Measurements from ENCODE around the gene PAX7.

The PAX7 gene

DNA sequence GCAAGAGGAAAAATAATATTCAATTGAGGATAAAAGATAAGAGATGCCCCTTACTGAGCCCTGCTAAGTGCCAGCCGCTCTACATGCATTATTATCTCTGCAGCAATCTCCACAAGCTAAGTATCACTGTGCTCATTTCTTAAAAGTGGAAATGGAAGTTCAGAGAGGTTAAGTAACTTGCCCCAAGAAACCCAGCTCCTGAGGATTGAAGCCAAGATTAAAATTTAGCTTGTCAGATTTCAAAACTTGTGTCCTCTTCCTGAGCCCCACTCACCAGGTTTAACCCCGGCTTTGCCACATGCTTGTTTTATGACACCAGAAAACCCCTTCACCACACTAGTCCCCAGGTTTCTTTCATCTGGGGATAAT, 11.2 kb upstream of the PAX7 start:
- DNase-seq, result no peak

GRCh38 chr1:18628511-18628910, 2.1 kb upstream of the PAX7 start:
- DNase-seq, result no peak

DNA sequence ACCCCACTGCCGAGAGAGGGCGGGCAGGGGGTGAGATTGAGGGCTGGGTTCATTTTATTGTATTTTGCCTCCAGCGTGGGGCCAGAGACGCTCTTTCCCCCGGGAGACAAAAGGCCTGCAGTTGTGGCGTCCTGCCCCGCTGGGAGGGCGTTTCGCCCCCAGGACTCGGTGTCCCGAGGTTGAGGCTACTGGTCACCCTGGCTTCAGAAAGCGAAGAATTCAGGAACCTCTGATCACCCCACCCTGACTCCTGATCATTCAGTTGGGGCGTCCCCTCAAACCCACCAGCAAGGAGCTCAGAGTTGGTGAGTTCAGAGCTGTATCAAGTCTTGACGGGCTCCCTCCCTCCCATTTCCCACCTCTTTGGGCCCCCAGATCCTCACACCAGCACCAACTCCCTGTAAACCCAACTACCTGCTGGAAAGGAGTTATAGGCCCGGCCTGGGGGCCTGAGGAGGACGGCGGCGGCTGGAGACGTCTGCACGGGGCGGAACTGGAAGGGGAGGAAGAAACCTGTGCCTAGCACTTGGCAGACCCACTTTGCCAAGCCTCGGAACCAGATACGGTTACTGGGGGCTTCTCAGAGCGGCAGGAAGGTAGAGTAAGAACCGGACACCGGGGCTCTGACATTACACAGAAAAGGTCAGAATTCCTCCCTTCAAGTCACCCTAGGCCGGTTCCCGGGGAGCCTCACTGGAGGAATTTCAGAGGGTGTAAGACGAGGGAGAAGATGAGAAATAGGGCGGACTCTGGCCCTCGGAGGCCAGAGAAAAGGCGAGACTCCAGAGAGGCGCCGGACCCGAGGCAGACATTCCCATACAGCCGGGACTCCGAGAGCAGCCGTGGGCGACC, 761 bp upstream of the PAX7 start:
- DNase-seq, result no peak

- no peak for DNase-seq
Measured at GRCh38 chr1:18631496-18632217, 1.0 kb downstream of the PAX7 start.

DNA sequence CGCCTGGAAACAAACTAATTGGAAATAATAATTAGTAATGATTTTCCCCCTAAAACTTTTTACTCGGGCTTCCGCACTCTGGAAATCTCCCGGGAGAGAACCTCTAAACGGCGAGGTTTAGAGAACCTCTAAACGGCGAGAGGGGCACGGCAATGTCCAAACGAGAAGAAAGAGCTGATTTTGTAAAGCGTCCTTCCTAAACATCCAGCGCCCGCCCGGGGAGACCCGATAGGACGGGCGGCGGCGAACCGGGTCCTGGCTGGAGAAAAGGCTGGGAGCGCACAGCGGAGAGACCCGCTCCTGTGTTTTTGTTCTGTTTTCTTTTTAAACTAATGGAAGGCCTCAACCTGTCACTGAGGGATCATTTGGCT, 1.6 kb downstream of the PAX7 start:
- no peak for DNase-seq

GRCh38 chr1:18632783-18633421, 2.3 kb downstream of the PAX7 start:
- no peak for DNase-seq

DNA sequence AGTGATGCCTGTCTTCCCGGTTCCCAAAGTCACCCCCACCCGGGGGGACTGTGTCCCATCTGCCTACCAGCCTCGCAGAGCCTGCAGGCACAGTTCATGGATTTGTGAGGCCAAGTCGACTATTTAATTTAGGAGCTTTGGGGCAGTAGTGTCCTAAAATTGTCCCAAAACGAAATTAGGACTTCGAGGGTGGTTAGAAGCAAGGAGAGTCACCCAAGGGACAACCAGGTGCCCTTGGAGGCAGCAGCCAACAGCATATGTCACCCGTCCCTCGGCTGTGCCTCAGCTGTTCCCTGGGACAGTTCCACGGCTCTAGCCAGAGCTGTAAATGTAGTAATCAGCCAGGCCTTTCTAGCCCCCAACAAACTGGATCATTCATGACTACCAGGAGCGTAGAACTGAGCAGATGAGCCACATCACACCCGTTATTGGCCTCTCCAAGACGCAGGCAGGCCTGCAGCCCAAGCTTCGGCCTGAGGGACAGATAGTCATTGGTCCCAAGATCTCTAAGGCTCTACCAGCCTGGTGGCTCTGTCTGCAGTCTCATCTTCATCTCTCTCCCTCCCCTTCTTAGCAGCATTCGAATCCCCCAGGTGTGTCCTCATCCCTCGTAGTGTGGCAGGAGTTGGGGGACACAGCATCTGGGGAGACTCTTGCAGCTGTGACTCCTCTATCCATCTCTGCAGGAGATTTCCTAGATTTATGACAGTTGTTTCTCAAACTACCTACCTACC, 2.9 kb downstream of the PAX7 start:
- DNase-seq, result no peak

GRCh38 chr1:18634276-18634675, 3.6 kb downstream of the PAX7 start:
- DNase-seq, result no peak

DNA sequence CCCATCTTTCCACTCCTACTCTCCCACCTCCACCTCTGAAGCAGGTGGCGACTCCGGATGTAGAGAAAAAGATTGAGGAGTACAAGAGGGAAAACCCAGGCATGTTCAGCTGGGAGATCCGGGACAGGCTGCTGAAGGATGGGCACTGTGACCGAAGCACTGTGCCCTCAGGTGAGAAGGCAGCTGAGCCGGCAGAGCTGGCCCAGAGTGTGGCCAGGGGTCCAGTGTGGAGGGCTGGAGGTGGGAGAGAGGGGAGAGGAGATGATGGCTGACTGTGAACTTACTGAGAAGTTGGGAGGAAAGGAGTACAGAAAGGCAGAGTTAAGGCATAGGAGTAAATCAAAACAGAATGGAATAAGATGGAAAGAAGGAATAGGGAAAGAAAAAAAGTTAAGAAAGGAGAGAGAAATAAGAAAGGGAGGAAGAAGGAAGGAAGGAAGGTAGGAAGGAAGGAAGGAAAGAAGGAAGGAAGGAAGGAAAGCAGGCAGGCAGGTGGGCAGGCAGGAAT, 4.5 kb downstream of the PAX7 start:
- DNase-seq, result no peak

DNA sequence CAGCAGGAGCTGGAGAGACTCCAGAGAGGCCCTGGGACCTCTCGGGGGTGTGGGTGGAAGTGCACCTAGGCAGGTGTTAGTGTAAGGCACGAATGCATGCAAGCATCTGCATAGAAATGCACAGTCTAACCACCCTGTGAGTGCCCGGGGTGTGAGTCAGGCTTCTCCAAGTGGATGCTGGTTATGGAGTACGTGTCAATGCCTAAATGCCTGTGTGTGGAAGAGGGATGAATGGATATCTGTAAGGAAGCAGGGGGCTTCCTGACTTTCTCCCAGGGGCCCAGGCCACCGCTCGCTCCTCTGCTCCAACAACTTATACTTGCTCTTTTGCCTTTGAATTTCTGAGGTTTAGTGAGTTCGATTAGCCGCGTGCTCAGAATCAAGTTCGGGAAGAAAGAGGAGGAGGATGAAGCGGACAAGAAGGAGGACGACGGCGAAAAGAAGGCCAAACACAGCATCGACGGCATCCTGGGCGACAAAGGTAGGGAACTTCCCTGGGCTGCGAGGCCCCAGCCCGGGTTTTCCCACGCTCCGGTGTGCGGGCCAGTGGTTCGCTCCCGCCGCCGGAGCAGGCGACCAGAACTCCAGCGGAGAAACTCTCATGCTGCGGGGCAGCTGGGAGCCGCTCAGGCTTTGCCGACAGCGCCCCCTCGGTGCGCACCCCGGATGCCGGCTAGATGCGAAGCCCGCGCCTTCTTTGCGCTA, 5.4 kb downstream of the PAX7 start:
- no peak for DNase-seq

DNA sequence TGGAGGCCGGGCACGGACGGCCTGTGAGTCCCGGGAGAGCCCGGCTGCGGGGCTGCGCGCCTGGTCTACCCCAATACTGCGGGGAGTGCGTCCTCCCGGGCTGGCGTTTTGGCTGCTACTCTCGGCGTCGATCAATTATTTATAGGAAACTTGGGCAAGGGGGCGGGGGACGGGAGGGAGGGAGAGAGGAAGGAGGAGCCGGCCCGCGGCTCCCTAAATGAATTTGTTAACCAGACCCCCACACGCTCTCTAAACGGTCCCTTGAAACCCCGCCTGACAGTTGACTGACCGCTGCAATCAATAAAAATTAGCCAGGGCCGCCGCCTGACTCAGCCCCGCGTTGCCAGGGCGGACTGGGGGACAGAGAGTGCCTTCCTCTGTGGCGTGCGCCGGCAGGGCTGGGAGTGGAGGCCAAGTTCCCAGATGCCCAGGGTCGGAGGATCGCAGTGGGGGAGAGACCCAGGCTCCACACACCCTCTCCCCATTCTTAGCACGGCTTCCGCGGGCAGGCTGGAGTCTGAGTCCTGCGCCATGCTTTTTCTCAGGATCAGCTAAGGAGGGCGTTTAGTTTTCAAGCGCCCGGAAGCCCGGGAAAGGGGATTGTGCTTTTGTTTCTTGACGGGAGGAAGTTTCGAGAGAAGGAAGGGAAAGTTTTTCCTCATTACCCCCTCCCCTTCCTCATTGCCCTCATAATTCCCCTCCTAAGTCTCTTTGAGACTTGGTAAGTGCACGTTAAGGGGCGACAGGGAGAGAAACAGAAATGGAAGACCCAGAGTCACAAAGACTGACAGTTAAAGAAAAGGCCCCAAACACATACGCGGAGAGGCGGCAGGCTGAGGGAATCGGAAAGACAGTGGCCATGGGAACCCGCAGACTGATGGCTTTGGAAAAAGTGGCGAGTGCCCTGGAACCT, 6.2 kb downstream of the PAX7 start:
- no peak for DNase-seq

- DNase-seq, result no peak
Measured at GRCh38 chr1:18637511-18637960, 6.9 kb downstream of the PAX7 start.

DNA sequence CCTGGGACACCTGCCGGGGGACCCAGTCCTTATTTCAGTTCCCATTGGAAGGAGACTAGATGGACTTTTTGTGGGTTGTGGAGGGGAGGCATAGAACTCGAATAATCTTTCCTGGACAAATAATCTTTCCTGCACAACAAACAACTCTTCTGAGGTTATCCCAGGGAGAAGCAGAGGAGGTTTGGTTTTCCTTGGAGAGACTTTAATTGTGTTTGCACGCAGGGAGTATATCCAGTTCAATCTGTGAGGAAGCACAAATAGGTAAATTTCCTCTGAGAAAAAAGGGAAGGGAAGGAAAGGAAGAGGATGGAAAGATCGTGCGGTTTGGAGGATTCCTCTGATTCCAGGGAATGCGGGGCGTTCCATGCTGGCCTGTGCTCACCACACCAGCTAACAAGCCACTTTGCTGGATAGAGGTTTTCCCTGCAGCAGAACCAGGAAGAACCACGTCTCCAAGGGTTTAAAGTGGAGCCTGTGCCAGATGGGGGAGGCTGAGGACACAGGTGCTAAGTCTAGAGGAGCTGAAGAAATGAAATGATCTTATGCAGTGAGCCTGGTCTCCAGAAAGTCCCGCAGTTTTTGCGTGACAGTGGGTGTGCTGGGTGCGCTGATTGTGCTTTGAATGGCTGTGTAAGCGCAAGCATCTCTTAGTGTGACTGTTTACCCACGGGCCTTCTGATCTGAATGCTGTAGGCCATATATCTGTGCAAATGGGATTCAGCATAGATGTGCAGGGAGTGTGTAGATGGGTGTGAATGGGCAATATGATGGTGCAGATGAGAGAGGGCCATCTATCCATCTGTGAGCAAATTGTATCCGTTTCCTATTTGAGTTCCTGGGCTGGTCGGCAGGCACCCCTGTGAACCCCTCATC, 7.6 kb downstream of the PAX7 start:
- no peak for DNase-seq

GRCh38 chr1:18638835-18639364, 8.3 kb downstream of the PAX7 start:
- DNase-seq, result no peak

- DNase-seq, result no peak
Measured at GRCh38 chr1:18639368-18640055, 8.9 kb downstream of the PAX7 start.

DNA sequence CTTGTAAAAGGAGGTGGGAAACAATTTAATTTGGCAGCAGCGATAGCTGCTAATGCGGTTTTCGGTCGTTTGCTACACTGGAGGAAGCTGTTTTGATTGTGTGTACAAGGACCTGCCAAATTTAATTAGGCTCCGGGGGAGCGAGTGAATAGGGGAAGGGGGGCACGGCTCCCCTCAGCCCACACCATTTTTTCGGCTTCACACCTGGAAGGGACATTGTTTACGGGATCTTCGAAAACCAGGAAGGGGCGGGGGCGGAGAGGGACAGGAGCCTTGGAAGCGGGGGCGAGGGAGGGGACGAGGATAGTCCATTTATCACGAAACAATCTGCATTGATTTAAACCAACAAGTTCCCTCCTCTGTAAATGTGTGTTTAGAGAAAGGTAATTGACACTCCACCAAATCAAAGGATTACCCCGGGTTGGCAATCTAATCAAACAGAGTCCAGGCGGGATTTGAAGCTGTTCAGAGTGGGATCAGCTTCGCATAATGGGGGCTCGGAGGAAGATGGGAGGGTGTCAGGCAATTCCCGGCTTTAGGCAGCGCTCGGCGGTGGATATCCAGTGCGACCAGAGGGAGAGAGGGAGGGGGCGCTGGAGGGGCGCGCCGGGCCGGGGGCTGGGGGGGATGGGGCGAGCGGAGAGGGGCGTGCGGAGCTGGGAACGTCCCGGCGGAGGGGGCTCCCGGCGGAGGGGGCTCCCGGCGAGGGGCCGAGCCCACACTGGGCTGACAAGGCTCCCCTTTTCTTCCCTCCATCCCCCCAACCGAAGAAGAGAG, 9.8 kb downstream of the PAX7 start:
- no peak for DNase-seq

DNA sequence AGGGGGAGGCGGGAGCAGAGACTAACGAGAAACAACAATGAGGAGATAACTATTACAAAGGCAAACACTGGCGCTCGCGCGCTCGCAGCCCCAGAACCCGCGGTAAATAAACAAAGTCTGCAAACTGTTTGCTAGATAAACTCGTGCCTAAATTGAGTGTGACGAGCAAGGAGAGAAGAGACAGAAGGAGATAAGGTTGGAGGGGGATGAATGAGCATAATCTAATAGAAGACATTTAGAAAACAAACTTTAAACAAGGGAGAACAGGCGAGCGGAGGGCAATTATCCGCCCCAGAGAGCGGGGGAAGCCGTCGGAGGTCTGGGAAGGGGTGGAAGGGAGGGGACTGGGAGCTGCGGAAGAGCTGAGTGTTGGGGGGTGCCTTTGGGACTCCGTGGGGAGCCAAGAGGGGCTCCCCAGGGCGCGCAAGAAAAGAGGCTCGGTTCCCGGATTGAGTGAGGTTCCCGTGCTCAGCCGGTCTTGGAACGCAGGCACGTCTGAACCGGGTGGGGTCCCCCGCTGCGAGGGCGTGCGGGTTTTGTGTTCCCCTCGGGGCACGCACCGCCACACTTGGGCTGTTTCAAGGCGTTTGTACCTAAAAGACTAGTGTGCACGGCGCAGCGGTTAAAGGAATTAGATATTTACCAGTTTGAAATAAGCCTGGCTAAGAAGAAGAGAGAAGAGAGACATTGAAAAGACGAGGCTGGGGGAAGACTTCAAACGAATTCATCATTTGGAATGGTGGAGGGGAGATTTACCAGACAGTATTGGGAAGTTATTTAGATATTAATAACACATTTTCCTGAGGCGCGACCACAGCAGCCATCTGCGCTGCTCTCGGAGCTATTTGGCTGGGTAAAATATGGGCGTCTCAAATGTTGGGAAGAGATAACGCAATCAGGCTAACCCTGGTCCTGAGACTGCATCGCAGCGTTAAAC, 10.6 kb downstream of the PAX7 start:
- DNase-seq, result no peak

Data from activated T-cell treated with anti-CD3 and anti-CD28 coated beads for 4 hours (primary cell).